HG03442 (cell line): Measurements from ENCODE around the gene FXYD6.

Experiments used
- ATAC-seq: cut with Tn5 transposase; IDR thresholded peaks from one replicate; pipeline ENCODE4 v1.9.1; 2021; ENCODE audit warnings: mild to moderate bottlenecking, moderate library complexity; ENCODE audit not compliant: unreplicated experiment

Gene FXYD6

DNA sequence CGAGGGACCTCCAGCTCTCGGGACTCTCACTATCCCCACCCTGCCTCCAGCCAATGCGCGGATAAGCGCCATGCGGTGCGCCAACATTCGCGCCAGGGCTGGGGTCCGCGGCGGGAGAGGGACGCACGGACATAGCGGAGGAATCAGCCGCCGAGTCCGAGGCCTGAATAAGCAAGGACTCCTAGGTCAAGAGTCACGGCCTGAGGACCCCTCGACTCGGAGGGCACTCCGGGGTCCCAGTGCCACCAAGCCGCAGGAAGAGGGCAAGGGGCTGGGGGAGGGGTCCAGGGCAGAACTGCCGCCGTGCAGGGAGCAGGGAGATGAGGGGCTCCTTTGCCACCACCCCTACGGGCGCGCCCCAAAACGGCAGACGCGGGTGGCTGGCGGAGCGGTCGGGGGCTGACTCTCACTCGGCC is 80.0 kb downstream of the FXYD6 start:
- ATAC-seq = no peak

DNA sequence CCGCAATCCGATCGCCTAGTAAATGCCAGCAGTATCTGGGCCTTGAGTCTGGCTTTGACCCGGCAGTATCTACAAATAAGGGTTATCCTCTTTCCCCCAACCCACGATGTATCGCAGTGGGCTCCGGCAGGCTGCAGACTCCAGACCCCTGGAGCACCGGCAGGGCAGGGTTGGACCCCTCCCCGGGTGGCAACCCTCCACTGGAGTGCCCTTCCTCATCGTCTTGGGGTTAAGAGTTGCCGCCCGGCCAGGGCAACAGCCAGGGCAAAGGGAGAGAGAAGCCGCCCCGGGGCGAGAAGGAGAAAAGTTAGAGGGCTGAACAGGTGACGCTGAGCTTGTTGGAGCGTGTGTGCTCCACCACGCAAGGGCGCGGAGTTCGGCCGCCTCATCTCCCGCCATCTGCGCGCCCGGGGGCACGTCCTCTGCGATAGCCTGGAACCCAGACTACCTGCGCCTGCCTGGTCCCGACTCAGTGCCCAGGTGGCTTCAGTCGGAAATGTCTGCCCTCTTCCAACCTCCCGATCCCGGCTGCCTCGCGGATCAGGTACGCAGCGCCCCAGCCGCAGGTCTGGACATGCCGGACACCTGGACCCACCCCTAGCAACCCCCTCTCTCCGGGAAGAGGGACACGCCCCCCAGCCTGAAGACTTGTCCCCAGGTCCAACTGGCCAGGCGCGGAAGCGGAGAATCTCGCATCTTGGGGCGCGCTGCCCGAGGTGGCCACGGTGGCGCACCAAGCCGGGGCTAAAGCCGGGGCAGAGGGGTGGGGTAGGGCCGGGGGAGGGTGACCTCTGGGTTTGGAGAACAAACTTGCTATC is 80.6 kb downstream of the FXYD6 start:
- ATAC-seq = no peak

DNA sequence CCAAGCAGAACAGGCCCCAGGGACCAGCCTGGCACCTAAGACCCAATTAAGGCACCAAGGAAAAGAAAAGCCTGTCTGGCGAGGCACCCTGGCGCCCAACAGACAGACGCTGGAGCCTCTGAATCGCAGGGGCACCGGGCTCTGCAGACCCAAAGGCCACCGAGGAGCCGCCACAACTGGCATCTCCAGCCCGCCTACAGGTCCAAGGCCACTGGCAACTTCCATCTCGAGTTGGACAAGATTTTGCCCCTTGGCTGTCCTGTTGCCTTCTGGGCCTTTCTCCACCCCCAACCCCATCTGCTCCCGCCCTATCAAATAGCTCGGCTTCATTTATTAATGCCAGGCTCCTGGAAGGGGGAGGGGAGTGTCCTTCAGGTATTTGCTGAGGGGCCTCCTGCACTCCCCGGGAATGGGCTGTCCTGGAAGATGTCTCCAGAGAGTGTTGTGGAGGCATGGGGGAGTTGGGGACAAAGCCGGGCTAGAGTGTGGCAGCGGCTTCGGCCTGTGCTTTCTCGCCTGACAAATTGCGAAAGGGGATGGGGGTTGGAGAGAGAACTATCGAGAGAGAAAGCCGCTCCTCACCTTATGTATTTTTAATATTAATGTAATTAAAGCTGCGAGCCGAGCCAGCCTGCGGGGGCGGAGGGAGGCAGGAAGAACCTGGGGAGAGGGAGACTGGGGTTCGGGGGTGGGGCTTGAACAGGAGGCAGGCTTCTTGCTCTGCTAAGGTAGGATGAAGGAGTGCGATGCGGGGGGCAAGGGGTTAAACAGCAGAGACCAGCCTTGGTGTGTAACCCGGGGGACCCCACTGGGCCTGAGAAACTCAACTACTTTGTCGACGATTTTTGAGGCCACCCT is 81.5 kb downstream of the FXYD6 start:
- ATAC-seq = no peak

DNA sequence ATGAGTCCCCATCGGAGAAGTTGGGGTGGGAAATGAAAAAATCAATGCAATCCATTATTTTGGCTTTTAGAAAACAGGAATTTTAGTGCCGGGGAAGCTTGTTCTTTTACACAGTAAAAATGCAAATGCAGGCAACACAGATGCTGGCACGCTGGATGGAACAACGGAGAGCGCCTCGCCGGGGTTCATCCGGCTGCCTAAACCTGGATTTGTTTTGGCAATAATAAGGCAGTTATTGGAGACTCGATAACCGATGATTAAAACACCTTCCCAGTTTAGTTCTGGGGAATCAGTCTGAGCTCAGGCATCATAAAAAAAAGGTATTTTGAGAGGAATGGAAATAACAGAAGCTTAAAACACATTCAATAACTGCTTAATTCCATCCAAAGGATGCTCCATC is 82.3 kb downstream of the FXYD6 start:
- ATAC-seq = no peak

DNA sequence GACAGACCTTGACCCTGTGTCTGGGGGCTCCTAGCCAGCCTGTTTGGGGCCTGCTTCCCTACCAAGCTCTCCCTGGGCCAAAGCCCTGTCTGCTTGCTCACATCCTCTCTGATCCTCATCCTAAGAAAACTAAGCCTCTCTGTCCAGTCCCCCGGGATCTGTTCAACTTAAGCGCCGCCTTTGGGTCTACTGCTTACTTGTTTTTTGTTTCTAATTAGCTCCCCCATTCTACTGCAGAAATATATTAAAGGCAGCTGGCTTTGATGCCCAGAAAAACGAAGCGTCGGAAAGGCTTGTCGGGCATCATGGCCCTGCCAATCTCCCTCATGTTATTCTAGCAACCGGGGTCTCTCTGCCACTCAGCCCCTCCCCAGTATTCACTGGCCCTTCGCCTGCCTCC is 82.9 kb downstream of the FXYD6 start:
- no peak for ATAC-seq

DNA sequence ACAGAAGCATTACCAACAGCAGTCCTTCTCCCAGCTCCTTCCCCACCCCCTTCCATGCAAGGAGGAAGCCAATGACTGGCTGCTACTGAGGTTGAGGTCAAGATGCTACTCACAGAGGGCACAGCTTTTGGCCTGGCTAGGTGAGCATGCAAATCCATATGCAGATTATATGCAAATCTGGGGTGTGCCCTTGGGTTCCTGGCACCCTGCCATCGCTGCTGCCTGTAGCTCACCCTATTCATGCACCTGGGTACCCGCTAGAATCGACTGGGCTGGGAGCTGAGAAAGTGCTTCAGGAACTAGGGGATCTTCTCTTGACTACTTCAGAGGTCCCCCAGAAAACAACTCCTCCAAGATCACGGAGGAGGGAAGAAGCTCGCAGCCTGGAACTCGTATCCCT is 83.5 kb downstream of the FXYD6 start:
- no peak for ATAC-seq

DNA sequence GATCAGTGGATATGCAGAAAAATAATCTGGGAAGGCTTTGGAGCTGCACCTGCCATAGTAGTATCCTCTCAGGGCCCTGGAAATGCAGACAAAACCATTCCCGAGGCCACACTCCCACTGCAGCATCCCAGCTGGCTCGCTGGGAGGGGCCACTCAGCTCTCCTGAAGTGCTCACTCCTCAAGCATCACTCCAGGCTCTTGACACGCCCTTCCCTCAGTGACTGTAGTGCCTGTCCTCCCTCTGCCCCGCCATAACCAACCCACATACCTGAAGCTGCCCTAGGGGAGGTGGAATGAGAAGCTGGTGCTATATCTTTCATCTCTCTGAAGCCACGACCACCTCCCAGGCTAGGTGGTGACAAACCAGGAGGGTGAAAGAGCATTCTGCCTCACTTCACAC is 84.2 kb downstream of the FXYD6 start:
- ATAC-seq = no peak

DNA sequence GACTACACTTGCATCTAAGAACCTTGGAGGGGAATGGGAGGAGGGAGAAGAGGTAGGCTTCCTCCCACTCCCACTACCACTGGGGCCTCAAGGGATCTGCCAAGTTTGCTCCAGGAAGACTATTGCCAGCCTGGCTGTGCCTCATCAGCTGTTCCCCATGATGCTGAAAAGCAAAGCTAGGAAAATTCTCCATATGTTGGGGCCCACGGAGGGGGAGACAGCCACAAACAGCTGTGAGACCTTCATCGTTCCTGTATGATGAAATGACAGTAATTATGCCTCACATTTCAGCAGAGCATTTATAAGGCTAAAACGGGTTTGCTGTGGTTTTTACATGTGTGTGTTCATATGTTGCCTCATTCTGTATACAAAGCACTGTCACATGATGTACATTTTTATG is 86.2 kb downstream of the FXYD6 start:
- no peak for ATAC-seq

DNA sequence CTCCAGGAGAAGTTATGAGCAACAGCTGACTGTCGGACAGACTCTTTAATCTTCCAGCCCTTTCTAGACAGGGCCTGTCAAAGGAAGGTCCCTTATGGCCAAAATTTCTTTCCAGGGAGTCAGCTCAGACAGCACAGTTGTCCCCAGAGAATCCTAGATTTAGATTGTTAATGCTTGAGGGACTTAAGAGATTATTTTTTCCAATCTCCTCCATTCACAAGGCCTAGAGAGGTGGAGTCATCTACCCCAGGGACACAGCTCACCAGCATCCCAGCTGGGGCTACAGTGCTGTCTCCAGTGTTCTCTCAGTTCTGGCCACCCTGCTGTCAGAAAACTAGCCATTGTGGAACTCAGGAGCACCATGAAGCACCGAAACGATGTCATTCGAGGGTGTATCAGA is 87.2 kb downstream of the FXYD6 start:
- ATAC-seq = no peak
